Measurements from ENCODE around the gene IQCM. TPM values are rescaled to one million over a fixed set of nuclear protein-coding genes. Genes with fewer than 3 reads are reported as not detected.

The IQCM gene
- polyA plus RNA-seq, 3 donors, result not detected

DNA sequence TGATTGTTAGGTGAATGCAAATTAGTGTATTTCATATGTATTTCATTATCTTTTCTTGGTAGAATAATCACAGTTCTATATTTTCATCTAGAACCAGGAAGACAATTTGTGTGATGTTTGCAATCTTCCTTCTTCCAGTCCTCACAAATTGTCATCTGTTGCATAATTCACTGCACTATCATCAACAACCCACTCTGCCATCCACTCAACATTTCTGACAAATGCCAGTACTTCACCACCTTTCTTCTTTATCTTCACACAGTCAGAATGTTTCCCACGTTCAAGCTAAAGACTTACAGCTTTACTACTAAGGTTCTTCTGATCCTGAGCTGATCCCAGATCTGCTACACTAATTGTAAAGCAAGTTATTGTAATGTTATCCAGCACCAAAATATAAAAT, 107.8 kb downstream of the IQCM start:
- H3K4me1 ChIP-seq (ENCODE audit: control insufficient read depth in 1 of 2, insufficient read depth in 2 of 2, low read length in 2 of 2), result no peaks in the 10 kb centered on the region
- H3K36me3 ChIP-seq (replicated peaks in 1 of 2; ENCODE audit: control insufficient read depth in 1 of 2, insufficient read depth in 2 of 2, low read length in 2 of 2), result no peaks in the 10 kb centered on the region
- H3K4me3 Mint-ChIP-seq, result no peak overlapping the region
- H3K4me3 ChIP-seq (replicated peaks in 1 of 3; ENCODE audit: low read depth in 2 of 3, low read length in 3 of 3), result no peak overlapping the region
- intact Hi-C loops (cut with micrococcal nuclease), result no loop called here
- no peaks in the 10 kb centered on the region for H3K79me2 ChIP-seq (ENCODE audit: insufficient read depth, low read length)
- no peak overlapping the region for H3K9ac ChIP-seq (ENCODE audit: insufficient read depth, low read length, poor library complexity, severe bottlenecking)
- no peak overlapping the region for H2AFZ ChIP-seq (ENCODE audit: insufficient read depth, low read depth, low read length, poor library complexity, severe bottlenecking)
- H3K27me3 Mint-ChIP-seq (ENCODE audit: low read depth in 3 of 3), result no peaks in the 10 kb centered on the region
- no peak overlapping the region for H3K27ac ChIP-seq (ENCODE audit: low read depth in 1 of 2, low read length in 2 of 2)
- WGBS (ENCODE audit: insufficient coverage), result no CpG with 5 or more reads among the region's 1 CpG
- no peaks in the 10 kb centered on the region for H4K20me1 ChIP-seq (ENCODE audit: insufficient read depth, low read length)
- no peaks in the 10 kb centered on the region for H3K9me3 Mint-ChIP-seq
- TF ChIP-seq, protein P1, sequence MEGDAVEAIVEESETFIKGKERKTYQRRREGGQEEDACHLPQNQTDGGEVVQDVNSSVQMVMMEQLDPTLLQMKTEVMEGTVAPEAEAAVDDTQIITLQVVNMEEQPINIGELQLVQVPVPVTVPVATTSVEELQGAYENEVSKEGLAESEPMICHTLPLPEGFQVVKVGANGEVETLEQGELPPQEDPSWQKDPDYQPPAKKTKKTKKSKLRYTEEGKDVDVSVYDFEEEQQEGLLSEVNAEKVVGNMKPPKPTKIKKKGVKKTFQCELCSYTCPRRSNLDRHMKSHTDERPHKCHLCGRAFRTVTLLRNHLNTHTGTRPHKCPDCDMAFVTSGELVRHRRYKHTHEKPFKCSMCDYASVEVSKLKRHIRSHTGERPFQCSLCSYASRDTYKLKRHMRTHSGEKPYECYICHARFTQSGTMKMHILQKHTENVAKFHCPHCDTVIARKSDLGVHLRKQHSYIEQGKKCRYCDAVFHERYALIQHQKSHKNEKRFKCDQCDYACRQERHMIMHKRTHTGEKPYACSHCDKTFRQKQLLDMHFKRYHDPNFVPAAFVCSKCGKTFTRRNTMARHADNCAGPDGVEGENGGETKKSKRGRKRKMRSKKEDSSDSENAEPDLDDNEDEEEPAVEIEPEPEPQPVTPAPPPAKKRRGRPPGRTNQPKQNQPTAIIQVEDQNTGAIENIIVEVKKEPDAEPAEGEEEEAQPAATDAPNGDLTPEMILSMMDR (IDR thresholded peaks at IDR 0.05), result no peak
- H3K4me1 Mint-ChIP-seq, result no peaks in the 10 kb centered on the region
- H3K36me3 Mint-ChIP-seq, result no peaks in the 10 kb centered on the region
- no peak for DNase-seq
- H3K9me3 ChIP-seq (replicated peaks in 1 of 2; ENCODE audit: control insufficient read depth in 1 of 2, insufficient read depth in 1 of 2, low read length in 2 of 2), result no peaks in the 10 kb centered on the region
- H3K27me3 ChIP-seq (ENCODE audit: control insufficient read depth in 2 of 2, insufficient read depth in 2 of 2, low read length in 2 of 2), result no peaks in the 10 kb centered on the region
- H3K27ac Mint-ChIP-seq, result no peak overlapping the region
- no peak overlapping the region for H3K4me2 ChIP-seq (replicated peaks; ENCODE audit: extremely low read depth, low read length, poor library complexity, severe bottlenecking)

DNA sequence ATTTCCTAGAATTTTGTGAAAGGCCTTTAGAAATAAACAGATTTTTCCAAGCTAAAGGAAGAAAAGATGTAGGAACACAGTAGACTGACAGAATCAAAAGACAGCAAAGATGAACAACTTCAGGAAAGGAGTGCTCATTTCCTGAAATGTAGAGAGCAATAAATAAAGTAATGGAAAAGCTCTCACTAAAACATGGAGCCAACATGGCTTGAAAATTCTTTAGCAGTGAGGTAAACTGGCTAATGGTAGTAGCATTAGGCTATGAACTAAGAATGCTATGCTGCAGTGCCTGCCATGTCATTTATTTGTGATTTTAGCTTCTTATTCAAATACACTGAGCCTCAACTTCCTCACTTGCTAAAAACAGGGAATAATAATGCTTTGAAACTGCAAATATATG, 108.7 kb downstream of the IQCM start:
- H4K20me1 ChIP-seq (ENCODE audit: insufficient read depth, low read length), result no peaks in the 10 kb centered on the region
- TF ChIP-seq, protein P1 (IDR thresholded peaks at IDR 0.05), result no peak
- Mint-ChIP-seq H3K27ac (no peak overlapping the region), H3K4me3 (no peak overlapping the region), H3K4me1 (no peaks in the 10 kb centered on the region), H3K27me3 (ENCODE audit: low read depth in 3 of 3) (no peaks in the 10 kb centered on the region), H3K9me3 (no peaks in the 10 kb centered on the region), H3K36me3 (no peaks in the 10 kb centered on the region)
- no peaks in the 10 kb centered on the region for H3K27me3 ChIP-seq (ENCODE audit: control insufficient read depth in 2 of 2, insufficient read depth in 2 of 2, low read length in 2 of 2)
- no peaks in the 10 kb centered on the region for H3K36me3 ChIP-seq (replicated peaks in 1 of 2; ENCODE audit: control insufficient read depth in 1 of 2, insufficient read depth in 2 of 2, low read length in 2 of 2)
- intact Hi-C loops (cut with micrococcal nuclease), result no loop called here
- H3K4me2 ChIP-seq (replicated peaks; ENCODE audit: extremely low read depth, low read length, poor library complexity, severe bottlenecking), result no peak overlapping the region
- no peak overlapping the region for H3K27ac ChIP-seq (ENCODE audit: low read depth in 1 of 2, low read length in 2 of 2)
- no peak overlapping the region for H3K4me3 ChIP-seq (replicated peaks in 1 of 3; ENCODE audit: low read depth in 2 of 3, low read length in 3 of 3)
- no peak for DNase-seq
- H3K9ac ChIP-seq (ENCODE audit: insufficient read depth, low read length, poor library complexity, severe bottlenecking), result no peak overlapping the region
- no peaks in the 10 kb centered on the region for H3K79me2 ChIP-seq (ENCODE audit: insufficient read depth, low read length)
- no peak overlapping the region for H2AFZ ChIP-seq (ENCODE audit: insufficient read depth, low read depth, low read length, poor library complexity, severe bottlenecking)
- H3K9me3 ChIP-seq (replicated peaks in 1 of 2; ENCODE audit: control insufficient read depth in 1 of 2, insufficient read depth in 1 of 2, low read length in 2 of 2), result no peaks in the 10 kb centered on the region
- no peaks in the 10 kb centered on the region for H3K4me1 ChIP-seq (ENCODE audit: control insufficient read depth in 1 of 2, insufficient read depth in 2 of 2, low read length in 2 of 2)

All from CD14-positive monocyte (primary cell).